ENCODE measurements around the gene TGM3.

GRCh38 chr20:2298701-2299100 lies 2.9 kb downstream of the TGM3 start:
- TF ChIP-seq, protein P1, sequence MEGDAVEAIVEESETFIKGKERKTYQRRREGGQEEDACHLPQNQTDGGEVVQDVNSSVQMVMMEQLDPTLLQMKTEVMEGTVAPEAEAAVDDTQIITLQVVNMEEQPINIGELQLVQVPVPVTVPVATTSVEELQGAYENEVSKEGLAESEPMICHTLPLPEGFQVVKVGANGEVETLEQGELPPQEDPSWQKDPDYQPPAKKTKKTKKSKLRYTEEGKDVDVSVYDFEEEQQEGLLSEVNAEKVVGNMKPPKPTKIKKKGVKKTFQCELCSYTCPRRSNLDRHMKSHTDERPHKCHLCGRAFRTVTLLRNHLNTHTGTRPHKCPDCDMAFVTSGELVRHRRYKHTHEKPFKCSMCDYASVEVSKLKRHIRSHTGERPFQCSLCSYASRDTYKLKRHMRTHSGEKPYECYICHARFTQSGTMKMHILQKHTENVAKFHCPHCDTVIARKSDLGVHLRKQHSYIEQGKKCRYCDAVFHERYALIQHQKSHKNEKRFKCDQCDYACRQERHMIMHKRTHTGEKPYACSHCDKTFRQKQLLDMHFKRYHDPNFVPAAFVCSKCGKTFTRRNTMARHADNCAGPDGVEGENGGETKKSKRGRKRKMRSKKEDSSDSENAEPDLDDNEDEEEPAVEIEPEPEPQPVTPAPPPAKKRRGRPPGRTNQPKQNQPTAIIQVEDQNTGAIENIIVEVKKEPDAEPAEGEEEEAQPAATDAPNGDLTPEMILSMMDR (IDR thresholded peaks at IDR 0.05) = no peak
- TF ChIP-seq EP300 (IDR thresholded peaks at IDR 0.05) = no peak
- no peak for TF ChIP-seq POLR2A (IDR thresholded peaks at IDR 0.05)
